Trophoblast cell (in vitro differentiated cells and primary cell): ENCODE measurements around the gene P4HA3.

Experiments
- DNase-seq, 2 donors: peaks; one replicate each; pipeline ENCODE4 v3.0.0-alpha.2; 2016
- H2AFZ ChIP-seq: 2 replicates; pipeline ENCODE4 v1.6.1; 2013; ENCODE audit warnings: low read length, moderate library complexity, mild to moderate bottlenecking; ENCODE audit not compliant: insufficient read depth, poor library complexity
- H2AK5ac ChIP-seq: 2 replicates; pipeline ENCODE4 v1.6.1; 2013; ENCODE audit warnings: mild to moderate bottlenecking, low read length
- H2BK120ac ChIP-seq: 2 replicates; pipeline ENCODE4 v1.6.1; 2013; ENCODE audit warnings: low read length, mild to moderate bottlenecking, moderate library complexity; ENCODE audit not compliant: insufficient read depth, poor library complexity
- H2BK12ac ChIP-seq: 2 replicates; pipeline ENCODE4 v1.6.1; 2013; ENCODE audit warnings: mild to moderate bottlenecking, low read length, moderate library complexity
- H2BK5ac ChIP-seq: 2 replicates; pipeline ENCODE4 v1.6.1; 2013; ENCODE audit warnings: low read length, low read depth, moderate library complexity, mild to moderate bottlenecking; ENCODE audit not compliant: poor library complexity
- H3K14ac ChIP-seq: 2 replicates; pipeline ENCODE4 v1.6.1; 2013; ENCODE audit warnings: mild to moderate bottlenecking, low read length
- H3K18ac ChIP-seq: 2 replicates; pipeline ENCODE4 v1.6.1; 2013; ENCODE audit warnings: mild to moderate bottlenecking, low read length
- H3K23ac ChIP-seq: 2 replicates; pipeline ENCODE4 v1.6.1; 2013; ENCODE audit warnings: low read length
- H3K27ac ChIP-seq: 2 replicates; pipeline ENCODE4 v1.5.1; 2013; ENCODE audit warnings: low read depth, mild to moderate bottlenecking, inconsistent platforms, low read length, moderate library complexity
- H3K27me3 ChIP-seq: 2 replicates; pipeline ENCODE4 v1.6.1; 2013; ENCODE audit warnings: inconsistent platforms, mild to moderate bottlenecking, low read length, moderate library complexity; ENCODE audit not compliant: insufficient read depth
- H3K36me3 ChIP-seq, 2 experiments: 1 replicate in 1 of 2; 2 replicates in 1 of 2; pipeline ENCODE4 v1.6.1; 2013; ENCODE audit warnings: low read length in 2 of 2, mild to moderate bottlenecking in 2 of 2, moderate library complexity in 1 of 2; ENCODE audit not compliant: insufficient read depth in 2 of 2, control insufficient read depth in 1 of 2
- H3K4ac ChIP-seq: 2 replicates; pipeline ENCODE4 v1.6.1; 2013; ENCODE audit warnings: low read depth, mild to moderate bottlenecking, low read length, moderate library complexity
- H3K4me1 ChIP-seq, 2 experiments: 1 replicate in 1 of 2; 2 replicates in 1 of 2; pipeline ENCODE4 v1.6.1; 2013; ENCODE audit warnings: low read length in 2 of 2, mild to moderate bottlenecking in 2 of 2, moderate library complexity in 1 of 2; ENCODE audit not compliant: insufficient read depth in 2 of 2, control insufficient read depth in 1 of 2
- H3K4me2 ChIP-seq: 2 replicates; pipeline ENCODE4 v1.6.1; 2013; ENCODE audit warnings: inconsistent platforms, mild to moderate bottlenecking, low read length, moderate library complexity
- H3K4me3 ChIP-seq: 2 replicates; pipeline ENCODE4 v1.5.1; 2013; ENCODE audit warnings: mild to moderate bottlenecking, low read depth, low read length, inconsistent platforms
- H3K79me1 ChIP-seq: one replicate; pipeline ENCODE4 v1.6.1; 2013; ENCODE audit warnings: low read length
- H3K79me2 ChIP-seq: 2 replicates; pipeline ENCODE4 v1.6.1; 2013; ENCODE audit warnings: low read length, mild to moderate bottlenecking; ENCODE audit not compliant: control insufficient read depth, insufficient read depth, poor library complexity
- H3K9ac ChIP-seq: 2 replicates; pipeline ENCODE4 v1.6.1; 2013; ENCODE audit warnings: mild to moderate bottlenecking, low read length
- H3K9me3 ChIP-seq: 2 replicates; pipeline ENCODE4 v1.6.1; 2013; ENCODE audit warnings: low read depth, mild to moderate bottlenecking, control low read depth, inconsistent platforms, low read length; ENCODE audit not compliant: insufficient read depth
- H4K12ac ChIP-seq: 2 replicates; pipeline ENCODE4 v1.6.1; 2013; ENCODE audit warnings: low read depth, mild to moderate bottlenecking, low read length, moderate library complexity
- H4K8ac ChIP-seq: 2 replicates; pipeline ENCODE4 v1.6.1; 2013; ENCODE audit warnings: low read depth, mild to moderate bottlenecking, low read length, moderate library complexity
- H4K91ac ChIP-seq: one replicate; pipeline ENCODE4 v1.6.1; 2013; ENCODE audit warnings: low read depth, mild to moderate bottlenecking, low read length, moderate library complexity
- WGBS: extraction: QIAGEN DNeasy Blood & Tissue Kit; methylation state at CpG from one replicate; pipeline ENCODE4 v1.1.7; 2013; ENCODE audit warnings: missing lambda C conversion rate; ENCODE audit not compliant: insufficient read length, insufficient coverage; ENCODE audit errors: extremely low coverage; 5-methylcytosine and 5-hydroxymethylcytosine counted together

P4HA3 gene

GRCh38 chr11:74327076-74327475 lies 15.6 kb upstream of the P4HA3 start:
- H4K12ac ChIP-seq, result no peak overlapping the region
- H2BK120ac ChIP-seq, result no peak overlapping the region
- no peak overlapping the region for H2BK5ac ChIP-seq
- H2AFZ ChIP-seq, result no peak overlapping the region
- H3K4me2 ChIP-seq, result no peak overlapping the region
- H3K14ac ChIP-seq, result no peak overlapping the region
- H4K8ac ChIP-seq, result no peak overlapping the region
- no peak overlapping the region for H2BK12ac ChIP-seq
- no peaks in the 10 kb centered on the region for H3K27me3 ChIP-seq
- DNase-seq, result no peak
- H3K27ac ChIP-seq, result no peak overlapping the region
- no peak overlapping the region for H3K9ac ChIP-seq
- no peak overlapping the region for H2AK5ac ChIP-seq
- no peaks in the 10 kb centered on the region for H3K4me1 ChIP-seq
- no peaks in the 10 kb centered on the region for H3K79me2 ChIP-seq
- H4K91ac ChIP-seq, result no peak overlapping the region
- no peak overlapping the region for H3K4me3 ChIP-seq
- H3K23ac ChIP-seq, result no peak overlapping the region
- H3K36me3 ChIP-seq, result peaks cover 0 to 5% of the 10 kb centered on the region in 2 experiments
- no CpG with 5 or more reads among the region's 1 CpG for WGBS
- H3K79me1 ChIP-seq, result no peaks in the 10 kb centered on the region
- no peaks in the 10 kb centered on the region for H3K9me3 ChIP-seq
- no peak overlapping the region for H3K4ac ChIP-seq
- H3K18ac ChIP-seq, result no peak overlapping the region

GRCh38 chr11:74326665-74327064 lies 15.2 kb upstream of the P4HA3 start:
- H3K4me3 ChIP-seq, result no peak overlapping the region
- no peaks in the 10 kb centered on the region for H3K79me2 ChIP-seq
- H2BK5ac ChIP-seq, result no peak overlapping the region
- H3K79me1 ChIP-seq, result no peaks in the 10 kb centered on the region
- H3K23ac ChIP-seq, result no peak overlapping the region
- no peak for DNase-seq
- H3K9ac ChIP-seq, result no peak overlapping the region
- H3K27me3 ChIP-seq, result no peaks in the 10 kb centered on the region
- H2AFZ ChIP-seq, result no peak overlapping the region
- H3K4ac ChIP-seq, result no peak overlapping the region
- no peak overlapping the region for H2AK5ac ChIP-seq
- H2BK12ac ChIP-seq, result no peak overlapping the region
- no peak overlapping the region for H3K18ac ChIP-seq
- no CpG with 5 or more reads among the region's 5 CpGs for WGBS
- no peak overlapping the region for H3K14ac ChIP-seq
- no peak overlapping the region for H4K12ac ChIP-seq
- H4K91ac ChIP-seq, result no peak overlapping the region
- H4K8ac ChIP-seq, result no peak overlapping the region
- peaks cover 0 to 5% of the 10 kb centered on the region in 2 experiments for H3K36me3 ChIP-seq
- no peaks in the 10 kb centered on the region for H3K4me1 ChIP-seq
- no peak overlapping the region for H2BK120ac ChIP-seq
- no peaks in the 10 kb centered on the region for H3K9me3 ChIP-seq
- H3K27ac ChIP-seq, result no peak overlapping the region
- no peak overlapping the region for H3K4me2 ChIP-seq

GRCh38 chr11:74325649-74326645 lies 14.5 kb upstream of the P4HA3 start:
- no peak overlapping the region for H3K4me3 ChIP-seq
- H3K23ac ChIP-seq, result no peak overlapping the region
- no peaks in the 10 kb centered on the region for H3K4me1 ChIP-seq
- H3K14ac ChIP-seq, result no peak overlapping the region
- no peak overlapping the region for H3K4me2 ChIP-seq
- peaks cover 0 to 3% of the 10 kb centered on the region in 2 experiments for H3K36me3 ChIP-seq
- no peak for DNase-seq
- H3K79me1 ChIP-seq, result no peaks in the 10 kb centered on the region
- no peak overlapping the region for H4K12ac ChIP-seq
- H2BK5ac ChIP-seq, result no peak overlapping the region
- H3K9me3 ChIP-seq, result no peaks in the 10 kb centered on the region
- H2BK120ac ChIP-seq, result no peak overlapping the region
- H3K27me3 ChIP-seq, result no peaks in the 10 kb centered on the region
- H4K8ac ChIP-seq, result no peak overlapping the region
- H3K27ac ChIP-seq, result no peak overlapping the region
- H3K4ac ChIP-seq, result no peak overlapping the region
- no CpG with 5 or more reads among the region's 7 CpGs for WGBS
- no peak overlapping the region for H3K9ac ChIP-seq
- no peak overlapping the region for H2AFZ ChIP-seq
- H3K18ac ChIP-seq, result no peak overlapping the region
- no peak overlapping the region for H2AK5ac ChIP-seq
- no peaks in the 10 kb centered on the region for H3K79me2 ChIP-seq
- H2BK12ac ChIP-seq, result no peak overlapping the region
- no peak overlapping the region for H4K91ac ChIP-seq

- no peak overlapping the region for H2BK12ac ChIP-seq
- no CpG with 5 or more reads among the region's 2 CpGs for WGBS
These were observed 11.2 kb upstream of the P4HA3 start for GRCh38 chr11:74322667-74323066.

More at GRCh38 chr11:74322667-74323066, 11.2 kb upstream of the P4HA3 start:
- Histone ChIP-seq H4K12ac (no peak overlapping the region), H3K23ac (no peak overlapping the region), H2AK5ac (no peak overlapping the region), H2BK5ac (no peak overlapping the region), H3K27me3 (no peaks in the 10 kb centered on the region), H3K4me1 (no peaks in the 10 kb centered on the region), H4K8ac (no peak overlapping the region), H3K4me3 (no peak overlapping the region), H3K18ac (no peak overlapping the region), H3K4me2 (no peak overlapping the region), H3K9me3 (no peaks in the 10 kb centered on the region), H3K79me1 (no peaks in the 10 kb centered on the region), H3K36me3 (no peaks in the 10 kb centered on the region), H3K9ac (no peak overlapping the region), H3K79me2 (no peaks in the 10 kb centered on the region), H2AFZ (no peak overlapping the region), H4K91ac (no peak overlapping the region), H3K27ac (no peak overlapping the region), H3K4ac (no peak overlapping the region), H2BK120ac (no peak overlapping the region), H3K14ac (no peak overlapping the region)
- DNase-seq, result no peak
